Measurements from ENCODE around the gene IGSF9B. TPM values are rescaled to one million over a fixed set of nuclear protein-coding genes. Genes with fewer than 3 reads are reported as not detected.
A peak's percentile ranks its signal among the peaks of the same experiment; 100 is the strongest.

IGSF9B gene
- total RNA-seq, 1 experiment from 2014 or later, result 10.1 TPM

DNA sequence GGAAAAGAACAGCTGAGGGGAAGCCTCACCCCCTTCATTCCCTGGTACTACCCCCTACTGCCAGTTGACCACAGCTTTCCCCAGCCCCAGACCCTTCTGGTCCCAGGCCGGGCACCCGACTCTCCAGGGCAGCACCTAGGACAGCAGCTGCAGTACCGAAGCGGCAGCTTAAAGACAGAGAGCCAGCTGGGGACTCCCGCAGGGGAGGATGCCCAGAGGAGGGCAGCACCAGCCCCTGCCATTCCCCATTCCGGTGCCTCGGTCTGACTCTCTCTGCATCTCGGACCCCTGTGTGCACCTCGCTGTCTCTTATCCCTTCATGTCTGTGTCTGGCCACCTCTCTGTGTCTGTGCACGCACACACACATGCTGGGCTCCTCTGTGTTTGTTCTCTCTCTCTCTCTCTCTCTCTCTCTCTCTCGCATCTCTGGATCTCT, 9.4 kb downstream of the IGSF9B start:
- Histone ChIP-seq H3K4me1 (ENCODE audit: insufficient read depth, low read length, poor library complexity, severe bottlenecking) (peaks cover 54% of the 10 kb centered on the region), H3K27ac (ENCODE audit: low read depth, low read length, poor library complexity, severe bottlenecking) (no peak overlapping the region), H3K4me3 (ENCODE audit: low read depth, low read length, poor library complexity, severe bottlenecking) (no peak overlapping the region), H3K9me3 (ENCODE audit: low read depth, low read length, poor library complexity, severe bottlenecking) (no peaks in the 10 kb centered on the region), H3K27me3 (replicated peaks; ENCODE audit: insufficient read depth, low read depth, low read length, poor library complexity) (no peaks in the 10 kb centered on the region), H3K36me3 (ENCODE audit: insufficient read depth, low read length, poor library complexity, severe bottlenecking) (no peaks in the 10 kb centered on the region)
- intact Hi-C loops (cut with micrococcal nuclease; ENCODE audit: unreplicated experiment), result no loop called here
- peak; percentile 68 for DNase-seq (ENCODE audit: low spot score)
- ChIA-PET POLR2A (ENCODE audit: low non-redundant PET) (no interaction called here), CTCF (interaction anchor here (0.6 kb wide), 1 partner anchor 189 kb away, joined by 3 read pairs; no protein-coding TSS in a partner anchor)
- no peak for TF ChIP-seq EZH2 (IDR thresholded peaks at IDR 0.05; ENCODE audit: borderline replicate concordance, low read depth, low read length, poor library complexity, severe bottlenecking)
- TF ChIP-seq, protein P1, sequence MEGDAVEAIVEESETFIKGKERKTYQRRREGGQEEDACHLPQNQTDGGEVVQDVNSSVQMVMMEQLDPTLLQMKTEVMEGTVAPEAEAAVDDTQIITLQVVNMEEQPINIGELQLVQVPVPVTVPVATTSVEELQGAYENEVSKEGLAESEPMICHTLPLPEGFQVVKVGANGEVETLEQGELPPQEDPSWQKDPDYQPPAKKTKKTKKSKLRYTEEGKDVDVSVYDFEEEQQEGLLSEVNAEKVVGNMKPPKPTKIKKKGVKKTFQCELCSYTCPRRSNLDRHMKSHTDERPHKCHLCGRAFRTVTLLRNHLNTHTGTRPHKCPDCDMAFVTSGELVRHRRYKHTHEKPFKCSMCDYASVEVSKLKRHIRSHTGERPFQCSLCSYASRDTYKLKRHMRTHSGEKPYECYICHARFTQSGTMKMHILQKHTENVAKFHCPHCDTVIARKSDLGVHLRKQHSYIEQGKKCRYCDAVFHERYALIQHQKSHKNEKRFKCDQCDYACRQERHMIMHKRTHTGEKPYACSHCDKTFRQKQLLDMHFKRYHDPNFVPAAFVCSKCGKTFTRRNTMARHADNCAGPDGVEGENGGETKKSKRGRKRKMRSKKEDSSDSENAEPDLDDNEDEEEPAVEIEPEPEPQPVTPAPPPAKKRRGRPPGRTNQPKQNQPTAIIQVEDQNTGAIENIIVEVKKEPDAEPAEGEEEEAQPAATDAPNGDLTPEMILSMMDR (conservative IDR thresholded peaks at IDR 0.05; ENCODE audit: low read depth, low read length), result peak; percentile 49
- no TSS peak for BruUV-seq (replicated peaks)

DNA sequence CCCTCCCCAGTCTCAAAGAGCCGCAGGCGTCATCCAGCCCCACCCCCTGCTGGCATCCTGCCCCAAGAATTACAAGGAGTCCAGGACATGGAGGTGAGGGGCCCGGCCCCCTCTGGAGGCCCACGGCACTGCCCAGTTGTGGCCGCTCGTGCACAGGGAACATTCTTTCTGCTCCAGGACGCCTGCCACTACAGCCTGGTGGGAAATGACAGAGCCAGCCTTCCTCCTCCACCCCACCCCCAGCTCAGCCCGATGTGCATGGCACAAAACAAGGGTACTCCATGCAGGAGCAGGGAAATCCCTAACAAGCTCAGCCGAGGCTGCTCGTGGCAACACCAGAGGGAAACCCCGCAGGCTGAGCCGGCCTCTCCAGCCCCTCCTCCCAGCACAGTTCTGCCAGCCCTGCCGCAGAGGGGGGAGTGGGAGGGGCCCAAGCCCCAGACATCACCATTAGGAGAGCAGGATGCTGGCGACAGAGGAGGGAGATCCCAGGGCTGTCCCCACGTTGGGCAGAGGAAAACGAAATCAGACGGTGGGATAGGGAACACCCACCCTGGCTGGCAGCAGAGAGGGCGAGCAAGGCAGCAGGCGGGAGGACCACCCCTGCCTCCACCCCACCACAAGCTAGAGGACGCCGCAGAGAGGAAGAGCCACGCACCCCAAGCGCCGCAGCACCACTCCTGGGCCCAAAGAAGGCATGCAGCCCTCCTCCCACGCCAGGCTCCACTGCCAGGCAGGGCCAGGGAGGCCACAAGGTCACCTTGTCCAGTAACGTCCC, 10.0 kb downstream of the IGSF9B start:
- no peaks in the 10 kb centered on the region for H3K27me3 ChIP-seq (replicated peaks; ENCODE audit: insufficient read depth, low read depth, low read length, poor library complexity)
- DNase-seq (ENCODE audit: low spot score), result peak; percentile 43
- H3K27ac ChIP-seq (ENCODE audit: low read depth, low read length, poor library complexity, severe bottlenecking), result no peak overlapping the region

DNA sequence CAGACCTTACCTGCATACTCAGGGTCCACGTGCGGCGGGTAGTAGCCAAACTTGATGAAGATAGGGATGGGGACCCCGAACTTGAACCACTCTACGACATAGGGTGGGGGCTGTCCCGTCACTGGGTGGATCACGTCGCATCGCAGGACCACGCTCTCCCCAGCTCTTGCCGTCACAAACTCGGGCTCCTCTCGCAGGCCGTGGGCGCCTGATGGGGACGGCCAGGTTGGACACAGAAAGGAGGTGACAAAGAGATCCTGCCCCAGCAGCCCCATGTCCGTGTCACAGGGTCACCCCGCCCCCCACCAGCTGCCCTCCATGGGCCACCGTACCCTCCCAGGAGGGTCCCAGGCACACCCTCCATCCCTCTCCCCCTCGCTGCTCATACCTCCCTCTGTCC, 10.7 kb downstream of the IGSF9B start:
- POLR2A ChIA-PET (ENCODE audit: low non-redundant PET), result no interaction called here
- Histone ChIP-seq H3K27ac (ENCODE audit: low read depth, low read length, poor library complexity, severe bottlenecking) (no peak overlapping the region), H3K9me3 (ENCODE audit: low read depth, low read length, poor library complexity, severe bottlenecking) (no peaks in the 10 kb centered on the region), H3K27me3 (replicated peaks; ENCODE audit: insufficient read depth, low read depth, low read length, poor library complexity) (no peaks in the 10 kb centered on the region), H3K36me3 (ENCODE audit: insufficient read depth, low read length, poor library complexity, severe bottlenecking) (no peaks in the 10 kb centered on the region), H3K4me3 (ENCODE audit: low read depth, low read length, poor library complexity, severe bottlenecking) (no peak overlapping the region), H3K4me1 (ENCODE audit: insufficient read depth, low read length, poor library complexity, severe bottlenecking) (peaks cover 41% of the 10 kb centered on the region)
- CTCF ChIA-PET, result no interaction called here
- TF ChIP-seq, protein P1 (conservative IDR thresholded peaks at IDR 0.05; ENCODE audit: low read depth, low read length), result no peak
- no peak for TF ChIP-seq EZH2 (IDR thresholded peaks at IDR 0.05; ENCODE audit: borderline replicate concordance, low read depth, low read length, poor library complexity, severe bottlenecking)
- no peak for DNase-seq (ENCODE audit: low spot score)
- intact Hi-C loops (cut with micrococcal nuclease; ENCODE audit: unreplicated experiment), result no loop called here
- BruUV-seq (replicated peaks), result no TSS peak

More for the DNA sequence above, 10.0 kb downstream of the IGSF9B start:
- CTCF ChIA-PET, result no interaction called here
- intact Hi-C loops (cut with micrococcal nuclease; ENCODE audit: unreplicated experiment), result no loop called here
- BruUV-seq (replicated peaks), result no TSS peak
- no peak overlapping the region for H3K4me3 ChIP-seq (ENCODE audit: low read depth, low read length, poor library complexity, severe bottlenecking)
- peaks cover 48% of the 10 kb centered on the region for H3K4me1 ChIP-seq (ENCODE audit: insufficient read depth, low read length, poor library complexity, severe bottlenecking)
- H3K9me3 ChIP-seq (ENCODE audit: low read depth, low read length, poor library complexity, severe bottlenecking), result no peaks in the 10 kb centered on the region
- TF ChIP-seq, protein P1 (conservative IDR thresholded peaks at IDR 0.05; ENCODE audit: low read depth, low read length), result no peak
- TF ChIP-seq EZH2 (IDR thresholded peaks at IDR 0.05; ENCODE audit: borderline replicate concordance, low read depth, low read length, poor library complexity, severe bottlenecking), result no peak
- POLR2A ChIA-PET (ENCODE audit: low non-redundant PET), result no interaction called here
- H3K36me3 ChIP-seq (ENCODE audit: insufficient read depth, low read length, poor library complexity, severe bottlenecking), result no peaks in the 10 kb centered on the region
